ENCODE measurements around the gene RHBDL2.

DNA sequence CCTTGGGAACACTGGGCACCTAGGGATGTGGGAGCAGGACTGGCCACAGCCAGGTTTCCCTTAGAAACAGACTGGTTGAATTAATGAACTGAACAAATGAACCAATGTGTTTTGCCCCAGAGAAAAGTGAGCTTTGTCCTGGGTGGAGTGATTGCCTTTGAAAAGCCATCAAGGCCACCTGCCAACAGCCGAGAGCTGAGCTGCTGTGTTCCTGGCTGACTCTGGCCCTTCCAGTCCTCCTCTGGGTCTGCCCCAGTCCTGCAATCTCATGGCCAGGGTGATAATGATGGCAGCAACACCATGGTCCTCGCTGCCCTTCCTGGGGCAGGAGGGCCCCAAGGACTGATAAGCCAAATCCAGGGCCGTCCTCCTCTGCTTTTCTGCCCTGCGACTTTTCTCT, 42.1 kb downstream of the RHBDL2 start:
- TF ChIP-seq, protein P1, sequence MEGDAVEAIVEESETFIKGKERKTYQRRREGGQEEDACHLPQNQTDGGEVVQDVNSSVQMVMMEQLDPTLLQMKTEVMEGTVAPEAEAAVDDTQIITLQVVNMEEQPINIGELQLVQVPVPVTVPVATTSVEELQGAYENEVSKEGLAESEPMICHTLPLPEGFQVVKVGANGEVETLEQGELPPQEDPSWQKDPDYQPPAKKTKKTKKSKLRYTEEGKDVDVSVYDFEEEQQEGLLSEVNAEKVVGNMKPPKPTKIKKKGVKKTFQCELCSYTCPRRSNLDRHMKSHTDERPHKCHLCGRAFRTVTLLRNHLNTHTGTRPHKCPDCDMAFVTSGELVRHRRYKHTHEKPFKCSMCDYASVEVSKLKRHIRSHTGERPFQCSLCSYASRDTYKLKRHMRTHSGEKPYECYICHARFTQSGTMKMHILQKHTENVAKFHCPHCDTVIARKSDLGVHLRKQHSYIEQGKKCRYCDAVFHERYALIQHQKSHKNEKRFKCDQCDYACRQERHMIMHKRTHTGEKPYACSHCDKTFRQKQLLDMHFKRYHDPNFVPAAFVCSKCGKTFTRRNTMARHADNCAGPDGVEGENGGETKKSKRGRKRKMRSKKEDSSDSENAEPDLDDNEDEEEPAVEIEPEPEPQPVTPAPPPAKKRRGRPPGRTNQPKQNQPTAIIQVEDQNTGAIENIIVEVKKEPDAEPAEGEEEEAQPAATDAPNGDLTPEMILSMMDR (IDR thresholded peaks at IDR 0.05; ENCODE audit: insufficient read depth, low read length), result no peak
- TF ChIP-seq, protein P2, sequence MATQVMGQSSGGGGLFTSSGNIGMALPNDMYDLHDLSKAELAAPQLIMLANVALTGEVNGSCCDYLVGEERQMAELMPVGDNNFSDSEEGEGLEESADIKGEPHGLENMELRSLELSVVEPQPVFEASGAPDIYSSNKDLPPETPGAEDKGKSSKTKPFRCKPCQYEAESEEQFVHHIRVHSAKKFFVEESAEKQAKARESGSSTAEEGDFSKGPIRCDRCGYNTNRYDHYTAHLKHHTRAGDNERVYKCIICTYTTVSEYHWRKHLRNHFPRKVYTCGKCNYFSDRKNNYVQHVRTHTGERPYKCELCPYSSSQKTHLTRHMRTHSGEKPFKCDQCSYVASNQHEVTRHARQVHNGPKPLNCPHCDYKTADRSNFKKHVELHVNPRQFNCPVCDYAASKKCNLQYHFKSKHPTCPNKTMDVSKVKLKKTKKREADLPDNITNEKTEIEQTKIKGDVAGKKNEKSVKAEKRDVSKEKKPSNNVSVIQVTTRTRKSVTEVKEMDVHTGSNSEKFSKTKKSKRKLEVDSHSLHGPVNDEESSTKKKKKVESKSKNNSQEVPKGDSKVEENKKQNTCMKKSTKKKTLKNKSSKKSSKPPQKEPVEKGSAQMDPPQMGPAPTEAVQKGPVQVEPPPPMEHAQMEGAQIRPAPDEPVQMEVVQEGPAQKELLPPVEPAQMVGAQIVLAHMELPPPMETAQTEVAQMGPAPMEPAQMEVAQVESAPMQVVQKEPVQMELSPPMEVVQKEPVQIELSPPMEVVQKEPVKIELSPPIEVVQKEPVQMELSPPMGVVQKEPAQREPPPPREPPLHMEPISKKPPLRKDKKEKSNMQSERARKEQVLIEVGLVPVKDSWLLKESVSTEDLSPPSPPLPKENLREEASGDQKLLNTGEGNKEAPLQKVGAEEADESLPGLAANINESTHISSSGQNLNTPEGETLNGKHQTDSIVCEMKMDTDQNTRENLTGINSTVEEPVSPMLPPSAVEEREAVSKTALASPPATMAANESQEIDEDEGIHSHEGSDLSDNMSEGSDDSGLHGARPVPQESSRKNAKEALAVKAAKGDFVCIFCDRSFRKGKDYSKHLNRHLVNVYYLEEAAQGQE (IDR thresholded peaks at IDR 0.05; ENCODE audit: insufficient replicate concordance, low read depth), result no peak
- no peak for TF ChIP-seq POLR2AphosphoS5 (IDR thresholded peaks at IDR 0.05; ENCODE audit: low read depth)
